ENCODE measurements around the gene TMEM59L. TPM values are rescaled to one million over a fixed set of nuclear protein-coding genes. Genes with fewer than 3 reads are reported as not detected.

Gene TMEM59L
- total RNA-seq, 3 donors from 2014 or later = 0.93 to 10.5 (median 1.4) TPM

DNA sequence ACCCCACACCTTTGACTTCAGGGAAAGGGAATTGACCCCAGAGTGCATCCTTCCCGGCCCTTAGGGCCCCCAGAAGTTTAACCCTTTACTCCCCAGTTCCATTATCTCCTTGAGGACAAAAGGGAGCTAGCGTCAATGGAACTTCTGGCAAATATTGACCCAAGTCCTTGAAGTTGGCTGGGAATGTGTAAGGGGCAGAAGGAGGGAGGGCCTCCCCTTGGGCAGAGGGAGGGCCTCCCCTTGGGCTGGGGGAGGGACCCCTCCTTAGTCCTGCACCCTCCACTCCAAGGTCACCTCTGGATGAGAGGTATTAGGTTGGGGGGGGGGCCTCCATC lies 3.0 kb upstream of the TMEM59L start:
- intact Hi-C loops (cut with DNase I, micrococcal nuclease) = no loop called here
- Histone ChIP-seq H3K9me3 (no peaks in the 10 kb centered on the region), H3K4me1 (ENCODE audit: low read depth) (peaks cover 27% of the 10 kb centered on the region), H3K4me3 (no peak overlapping the region), H3K36me3 (ENCODE audit: low read depth) (no peaks in the 10 kb centered on the region)
- no peak for ATAC-seq
- TF ChIP-seq, protein P1, sequence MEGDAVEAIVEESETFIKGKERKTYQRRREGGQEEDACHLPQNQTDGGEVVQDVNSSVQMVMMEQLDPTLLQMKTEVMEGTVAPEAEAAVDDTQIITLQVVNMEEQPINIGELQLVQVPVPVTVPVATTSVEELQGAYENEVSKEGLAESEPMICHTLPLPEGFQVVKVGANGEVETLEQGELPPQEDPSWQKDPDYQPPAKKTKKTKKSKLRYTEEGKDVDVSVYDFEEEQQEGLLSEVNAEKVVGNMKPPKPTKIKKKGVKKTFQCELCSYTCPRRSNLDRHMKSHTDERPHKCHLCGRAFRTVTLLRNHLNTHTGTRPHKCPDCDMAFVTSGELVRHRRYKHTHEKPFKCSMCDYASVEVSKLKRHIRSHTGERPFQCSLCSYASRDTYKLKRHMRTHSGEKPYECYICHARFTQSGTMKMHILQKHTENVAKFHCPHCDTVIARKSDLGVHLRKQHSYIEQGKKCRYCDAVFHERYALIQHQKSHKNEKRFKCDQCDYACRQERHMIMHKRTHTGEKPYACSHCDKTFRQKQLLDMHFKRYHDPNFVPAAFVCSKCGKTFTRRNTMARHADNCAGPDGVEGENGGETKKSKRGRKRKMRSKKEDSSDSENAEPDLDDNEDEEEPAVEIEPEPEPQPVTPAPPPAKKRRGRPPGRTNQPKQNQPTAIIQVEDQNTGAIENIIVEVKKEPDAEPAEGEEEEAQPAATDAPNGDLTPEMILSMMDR (IDR thresholded peaks at IDR 0.05) = no peak
- DNase-seq = no peak

DNA sequence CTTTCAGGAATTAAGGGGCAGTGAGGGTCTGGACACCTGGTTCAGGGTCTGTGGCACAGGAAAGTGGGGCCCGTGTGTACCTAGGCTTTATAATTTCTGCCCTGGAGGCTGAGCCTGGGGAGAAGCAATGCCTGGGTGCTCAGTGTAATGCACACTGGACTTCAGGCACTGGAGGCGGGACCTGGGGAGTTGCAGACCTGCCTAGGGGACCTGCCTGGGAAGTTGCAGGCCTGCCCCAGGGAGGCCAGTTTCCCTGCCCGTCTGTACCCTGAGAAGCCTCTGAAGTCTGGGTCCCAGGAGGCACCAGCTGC lies 2.5 kb upstream of the TMEM59L start:
- DNase-seq (no peak), ATAC-seq (no peak)
- intact Hi-C loops (cut with DNase I, micrococcal nuclease) = no loop called here
- TF ChIP-seq, protein P1 (IDR thresholded peaks at IDR 0.05) = no peak
- Histone ChIP-seq H3K4me3 (no peak overlapping the region), H3K4me1 (ENCODE audit: low read depth) (peaks cover 27% of the 10 kb centered on the region), H3K36me3 (ENCODE audit: low read depth) (no peaks in the 10 kb centered on the region), H3K9me3 (no peaks in the 10 kb centered on the region)

DNA sequence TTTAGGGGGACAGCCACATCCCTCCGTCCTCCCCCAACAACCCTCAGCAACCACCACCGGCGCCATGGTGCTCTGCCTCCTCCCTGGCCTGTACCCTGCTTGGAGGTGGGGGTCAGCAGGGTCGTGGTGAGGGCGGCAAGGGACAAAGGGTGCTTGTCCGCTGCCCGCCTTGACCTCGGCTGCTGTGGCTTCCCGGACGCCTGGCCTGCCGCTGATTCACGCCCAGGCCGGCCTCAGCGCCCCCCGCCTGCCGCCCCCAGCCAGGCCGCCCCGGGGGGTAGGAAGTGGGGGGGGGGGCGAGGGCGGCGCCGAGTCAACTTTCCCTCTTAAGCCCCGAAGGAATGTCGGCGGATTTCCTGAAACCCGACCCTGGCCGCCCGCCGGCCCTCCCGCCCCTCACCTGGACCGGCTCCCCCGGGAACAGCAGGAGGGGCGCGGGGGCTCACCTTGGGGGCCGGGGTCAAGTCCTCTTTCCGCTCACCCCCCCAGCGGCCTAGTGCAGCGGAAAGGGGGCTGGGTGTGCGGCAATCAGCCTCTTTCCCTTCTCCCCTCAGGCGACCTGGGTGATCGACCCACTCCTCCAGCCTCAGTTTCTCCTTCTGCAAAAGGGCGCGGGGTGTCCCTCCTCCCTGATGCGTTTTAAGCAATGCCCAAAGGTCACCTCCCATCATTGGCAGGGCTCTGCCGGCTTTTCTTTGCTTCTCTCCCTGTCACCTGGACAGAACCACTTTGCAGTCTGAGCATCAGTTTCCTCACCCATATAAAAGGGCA lies 1.9 kb upstream of the TMEM59L start:
- DNase-seq (no peak), ATAC-seq (no peak)
- no peak overlapping the region for H3K4me3 ChIP-seq
- H3K9me3 ChIP-seq = no peaks in the 10 kb centered on the region
- TF ChIP-seq, protein P1 (IDR thresholded peaks at IDR 0.05) = no peak
- intact Hi-C loops (cut with DNase I, micrococcal nuclease) = no loop called here
- H3K4me1 ChIP-seq (ENCODE audit: low read depth) = peaks cover 27% of the 10 kb centered on the region
- H3K36me3 ChIP-seq (ENCODE audit: low read depth) = no peaks in the 10 kb centered on the region

DNA sequence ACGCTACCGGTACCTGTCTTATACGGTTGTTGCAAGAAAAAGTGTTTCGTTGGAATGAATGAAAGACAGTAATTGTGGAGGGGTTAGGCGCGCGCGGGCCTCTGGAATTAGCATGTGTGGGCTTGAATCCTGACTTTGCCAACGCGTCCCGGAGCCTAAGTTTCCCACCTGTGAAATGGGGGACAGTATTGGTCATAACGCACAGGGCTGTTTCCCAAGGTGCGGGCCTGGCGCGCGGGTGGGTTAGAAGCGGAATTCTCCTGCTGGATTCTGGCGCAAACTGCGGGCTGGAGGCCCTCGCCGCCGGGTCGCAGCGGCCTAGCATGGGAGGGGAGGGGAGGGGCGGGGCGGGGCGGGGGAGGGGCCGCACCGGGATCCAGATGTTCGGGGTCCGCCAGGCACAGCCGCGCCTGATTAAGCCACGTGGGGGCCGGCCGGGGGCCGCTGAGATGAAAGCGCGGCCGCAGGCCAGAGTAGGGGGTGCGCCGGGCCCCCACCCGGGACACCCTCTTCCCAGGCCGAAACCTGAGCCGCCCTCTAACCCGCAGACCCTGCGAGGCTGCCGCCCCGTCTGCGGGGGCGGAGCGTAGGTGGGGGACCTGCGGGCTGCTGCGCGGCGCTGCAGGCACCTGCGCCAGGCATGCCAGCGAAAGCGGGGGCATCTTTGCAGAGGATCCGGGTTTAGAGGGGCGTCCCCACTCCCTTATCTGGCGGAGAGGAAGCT lies 1.2 kb upstream of the TMEM59L start:
- H3K36me3 ChIP-seq (ENCODE audit: low read depth) = no peaks in the 10 kb centered on the region
- ATAC-seq (no peak), DNase-seq (no peak)
- intact Hi-C loops (cut with DNase I, micrococcal nuclease) = no loop called here
- no peaks in the 10 kb centered on the region for H3K9me3 ChIP-seq
- H3K4me1 ChIP-seq (ENCODE audit: low read depth) = peaks cover 27% of the 10 kb centered on the region
- no peak overlapping the region for H3K4me3 ChIP-seq
- TF ChIP-seq, protein P1 (IDR thresholded peaks at IDR 0.05) = no peak

DNA sequence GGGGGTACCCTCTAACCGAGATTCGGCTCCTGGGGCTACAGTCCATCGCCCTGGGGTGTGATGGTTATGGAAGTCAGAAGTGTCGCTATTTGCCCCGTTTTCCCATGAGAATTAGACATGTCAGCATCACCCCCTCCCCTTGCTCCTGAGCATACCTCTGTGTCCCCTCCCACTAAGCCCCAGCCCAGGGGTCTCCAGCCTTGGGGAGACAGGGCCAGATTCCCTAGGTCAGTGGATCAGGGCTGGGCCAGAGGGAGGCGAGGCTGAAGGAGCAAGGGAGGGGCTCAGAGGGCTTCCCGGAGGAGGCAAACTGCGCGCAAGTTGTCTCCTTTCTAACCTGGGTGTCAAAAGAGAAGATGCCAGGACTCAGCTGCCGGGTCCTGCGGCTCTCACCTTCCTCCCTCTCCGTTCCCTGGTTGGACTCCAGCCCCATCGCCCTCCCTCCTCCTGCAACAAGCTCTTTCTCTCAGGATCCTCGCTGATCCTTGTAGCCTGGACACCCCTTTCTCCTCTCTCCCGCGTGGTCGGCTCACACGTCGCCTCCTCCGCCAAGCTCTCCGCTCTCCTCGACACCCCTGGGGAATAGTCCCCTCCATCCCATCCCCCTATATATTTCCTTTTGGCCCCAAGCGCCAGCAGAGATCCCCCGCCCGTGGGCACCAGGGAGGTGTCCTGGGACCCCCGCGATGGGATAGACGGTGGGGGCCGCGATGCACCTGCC lies 459 bp upstream of the TMEM59L start:
- intact Hi-C loops (cut with DNase I, micrococcal nuclease) = no loop called here
- Histone ChIP-seq H3K36me3 (ENCODE audit: low read depth) (no peaks in the 10 kb centered on the region), H3K4me3 (no peak overlapping the region), H3K9me3 (no peaks in the 10 kb centered on the region), H3K4me1 (ENCODE audit: low read depth) (peaks cover 26% of the 10 kb centered on the region)
- TF ChIP-seq, protein P1 (IDR thresholded peaks at IDR 0.05) = no peak
- no peak for DNase-seq
- no peak for ATAC-seq
